SU-DHL-6 (cell line): Measurements from ENCODE around the gene PHRF1.

Experiments
- H2AFZ ChIP-seq: fragments of 200-600 bp; sonication (generic); 2 replicates; pipeline ENCODE4 v1.6.1; 2014; ENCODE audit warnings: low read depth, mild to moderate bottlenecking, moderate library complexity, mixed read lengths, antibody characterized with exemption, low read length; ENCODE audit not compliant: severe bottlenecking
- H3F3A ChIP-seq: fragments of 200-600 bp; shearing (Covaris generic); 2 replicates; pipeline ENCODE4 v1.6.0; 2016; ENCODE audit warnings: antibody characterized with exemption, mild to moderate bottlenecking; ENCODE audit not compliant: insufficient read depth
- H3K27ac ChIP-seq: fragments of 200-600 bp; sonication (generic); 2 replicates; pipeline ENCODE4 v1.5.1; 2016; ENCODE audit warnings: low read depth, mild to moderate bottlenecking, low read length, moderate library complexity, mixed read lengths
- H3K27me3 ChIP-seq: fragments of 200-600 bp; sonication (generic), shearing (Covaris generic); 2 replicates; pipeline ENCODE4 v1.6.0; 2014; ENCODE audit warnings: mild to moderate bottlenecking, low read length
- H3K36me3 ChIP-seq: fragments of 200-600 bp; sonication (generic); 2 replicates; pipeline ENCODE4 v1.6.1; 2014; ENCODE audit warnings: mild to moderate bottlenecking, low read length, mixed read lengths
- H3K4me2 ChIP-seq: fragments of 300-600, 200-600 bp; shearing (Covaris generic), sonication (generic); 2 replicates; pipeline ENCODE4 v1.6.0; 2014; ENCODE audit warnings: low read length, low read depth, mild to moderate bottlenecking; ENCODE audit not compliant: poor library complexity, severe bottlenecking
- H3K4me3 ChIP-seq: fragments of 200-600 bp; sonication (generic); 2 replicates; pipeline ENCODE4 v1.5.1; 2014; ENCODE audit warnings: antibody characterized with exemption, low read length, mild to moderate bottlenecking, mixed read lengths; ENCODE audit not compliant: insufficient read depth, poor library complexity, severe bottlenecking
- H3K79me2 ChIP-seq: fragments of 200-600 bp; sonication (generic); 2 replicates; pipeline ENCODE4 v1.6.1; 2014; ENCODE audit warnings: mild to moderate bottlenecking, low read length, moderate library complexity; ENCODE audit not compliant: insufficient read depth
- H3K9ac ChIP-seq: fragments of 200-600 bp; sonication (generic); 2 replicates; pipeline ENCODE4 v1.7.0; 2014; ENCODE audit warnings: mild to moderate bottlenecking, low read length
- H3K9me2 ChIP-seq: fragments of 200-600 bp; sonication (generic); replicated peaks from 2 replicates; pipeline ENCODE4 v1.6.1; 2014; ENCODE audit warnings: low read length; ENCODE audit not compliant: insufficient read depth
- H3K9me3 ChIP-seq: fragments of 200-600 bp; sonication (generic); 2 replicates; pipeline ENCODE4 v1.6.1; 2014; ENCODE audit warnings: low read length, mixed read lengths; ENCODE audit not compliant: insufficient read depth
- H4K20me1 ChIP-seq: fragments of 200-600 bp; sonication (generic); 2 replicates; pipeline ENCODE4 v1.6.1; 2014; ENCODE audit warnings: low read depth, mild to moderate bottlenecking, antibody characterized with exemption, low read length, moderate library complexity, mixed read lengths
- CTCF ChIP-seq: fragments of 200-600 bp; sonication (generic); IDR thresholded peaks from one replicate; pipeline ENCODE4 v1.5.1; 2017; ENCODE audit warnings: antibody characterized with exemption, mild to moderate bottlenecking, low read length, moderate library complexity; ENCODE audit not compliant: insufficient read depth, poor library complexity, severe bottlenecking
- EZH2phosphoT487 ChIP-seq: fragments of 200-600 bp; sonication (generic), shearing (Covaris generic); conservative IDR thresholded peaks from 2 replicates; pipeline ENCODE4 v1.6.1; 2018; ENCODE audit warnings: mild to moderate bottlenecking, antibody characterized with exemption, low read length, moderate library complexity, mixed read lengths

The PHRF1 gene

GRCh38 chr11:624705-625635, 48.7 kb downstream of the PHRF1 start, which contains the start of gene CDHR5:
TSS of gene CDHR5 (minus strand) at chr11:624955. CDS start at chr11:624902, 53 bp downstream.
- TF ChIP-seq CTCF (no peak), EZH2phosphoT487 (no peak)
- no peaks in the 10 kb centered on the region for H3K27me3 ChIP-seq
- no peak within 1 kb of the TSS for H2AFZ ChIP-seq
- no peaks in the 10 kb centered on the region for H3K9me3 ChIP-seq
- no peaks in the 10 kb centered on the region for H3K36me3 ChIP-seq
- H3K4me2 ChIP-seq, result no peak within 1 kb of the TSS
- H3K79me2 ChIP-seq, result no peaks in the 10 kb centered on the region
- H3K27ac ChIP-seq, result no peak within 1 kb of the TSS
- no peaks in the 10 kb centered on the region for H3K9me2 ChIP-seq
- no peak within 1 kb of the TSS for H3K4me3 ChIP-seq
- no peak within 1 kb of the TSS for H3K9ac ChIP-seq
- H3F3A ChIP-seq, result 0 out of 2 replicates have a peak, but pooled peaks cover 12% of the 10 kb centered on the region
- H4K20me1 ChIP-seq, result no peaks in the 10 kb centered on the region

GRCh38 chr11:625636-626268, 49.5 kb downstream of the PHRF1 start:
- Histone ChIP-seq H3K27me3 (no peaks in the 10 kb centered on the region), H3K4me3 (no peak overlapping the region), H3K9me2 (no peaks in the 10 kb centered on the region), H3K9me3 (no peaks in the 10 kb centered on the region), H3K79me2 (no peaks in the 10 kb centered on the region), H4K20me1 (no peaks in the 10 kb centered on the region), H3K9ac (no peak overlapping the region), H3K4me2 (no peak overlapping the region), H3K27ac (no peak overlapping the region), H2AFZ (no peak overlapping the region), H3K36me3 (no peaks in the 10 kb centered on the region), H3F3A (0 out of 2 replicates have a peak, but pooled peaks cover 12% of the 10 kb centered on the region)
- TF ChIP-seq CTCF, result no peak
- no peak for TF ChIP-seq EZH2phosphoT487

GRCh38 chr11:626475-627307, 50.4 kb downstream of the PHRF1 start, which contains the start of gene SCT:
TSS of gene SCT (minus strand) at chr11:627181. CDS start at chr11:627143, 38 bp downstream.
- H3F3A ChIP-seq, result 0 out of 2 replicates have a peak, but pooled peaks cover 12% of the 10 kb centered on the region
- H3K79me2 ChIP-seq, result no peaks in the 10 kb centered on the region
- H3K9ac ChIP-seq, result no peak within 1 kb of the TSS
- no peak within 1 kb of the TSS for H3K4me3 ChIP-seq
- no peak within 1 kb of the TSS for H3K4me2 ChIP-seq
- no peak within 1 kb of the TSS for H2AFZ ChIP-seq
- no peaks in the 10 kb centered on the region for H3K9me3 ChIP-seq
- H3K36me3 ChIP-seq, result no peaks in the 10 kb centered on the region
- no peaks in the 10 kb centered on the region for H3K9me2 ChIP-seq
- no peak within 1 kb of the TSS for H3K27ac ChIP-seq
- H3K27me3 ChIP-seq, result no peaks in the 10 kb centered on the region
- TF ChIP-seq CTCF (no peak), EZH2phosphoT487 (no peak)
- no peaks in the 10 kb centered on the region for H4K20me1 ChIP-seq
